ENCODE results near the gene CHST8.

The CHST8 gene

GRCh38 chr19:33748231-33748630 is 126.5 kb downstream of the CHST8 start:
- DNase-seq, result no peak

- no peak for DNase-seq
Measured at GRCh38 chr19:33749016-33749415, 127.3 kb downstream of the CHST8 start.

GRCh38 chr19:33749619-33750175 is 127.9 kb downstream of the CHST8 start:
- DNase-seq, result no peak

GRCh38 chr19:33750587-33751435 is 129.1 kb downstream of the CHST8 start:
- DNase-seq, result no peak

GRCh38 chr19:33751436-33751770 is 129.7 kb downstream of the CHST8 start:
- no peak for DNase-seq

GRCh38 chr19:33752018-33752800 is 130.5 kb downstream of the CHST8 start:
- DNase-seq, result no peak

- DNase-seq, result no peak
Measured at GRCh38 chr19:33752945-33753344, 131.2 kb downstream of the CHST8 start.

- DNase-seq, result no peak
Measured at GRCh38 chr19:33754361-33754760, 132.6 kb downstream of the CHST8 start.

GRCh38 chr19:33755099-33756035 is 133.6 kb downstream of the CHST8 start:
- DNase-seq, result no peak

- no peak for DNase-seq
Measured at GRCh38 chr19:33756177-33756576, 134.4 kb downstream of the CHST8 start.

GRCh38 chr19:33758541-33759013 is 136.8 kb downstream of the CHST8 start:
- no peak for DNase-seq

- DNase-seq, result no peak
Measured at GRCh38 chr19:33759356-33759755, 137.6 kb downstream of the CHST8 start.

GRCh38 chr19:33763633-33764371 is 142.0 kb downstream of the CHST8 start:
- no peak for DNase-seq

- DNase-seq, result no peak
Measured at GRCh38 chr19:33766623-33767022, 144.9 kb downstream of the CHST8 start.

- peak in 1 of 5 experiments; percentile 8 for DNase-seq
Measured at GRCh38 chr19:33767898-33768413, 146.2 kb downstream of the CHST8 start.

- DNase-seq, result no peak
Measured at GRCh38 chr19:33769208-33769607, 147.5 kb downstream of the CHST8 start.

- DNase-seq, result no peak
Measured at GRCh38 chr19:33770107-33770506, 148.4 kb downstream of the CHST8 start.

- peak; percentile 22 to 58 (median 50) for DNase-seq
Measured at GRCh38 chr19:33771384-33772101, 149.8 kb downstream of the CHST8 start.

- DNase-seq, result no peak
Measured at GRCh38 chr19:33772102-33772857, 150.5 kb downstream of the CHST8 start.

GRCh38 chr19:33772858-33773180 is 151.1 kb downstream of the CHST8 start:
- DNase-seq, result no peak

Measured in T-helper 2 cell (primary cell).